Measurements from ENCODE around the gene GLI3.
A peak's percentile ranks its signal among the peaks of the same experiment; 100 is the strongest.

GLI3 gene

GRCh38 chr7:42231043-42231787 lies 5.8 kb downstream of the GLI3 start:
- H3K27me3 ChIP-seq (ENCODE audit: low read depth) = no peaks in the 10 kb centered on the region
- no peak overlapping the region for H3K4me3 ChIP-seq
- no peaks in the 10 kb centered on the region for H3K9me3 ChIP-seq
- no peak for DNase-seq (ENCODE audit: low spot score in 2 of 2)
- H3K36me3 ChIP-seq (replicated peaks) = no peaks in the 10 kb centered on the region
- peaks cover 55% of the 10 kb centered on the region for H3K4me1 ChIP-seq
- in situ Hi-C loops (cut with MboI; ENCODE audit: low sequenced_read_pairs) = no loop called here

- H3K27me3 ChIP-seq (ENCODE audit: low read depth) = no peaks in the 10 kb centered on the region
- in situ Hi-C loops (cut with MboI; ENCODE audit: low sequenced_read_pairs) = no loop called here
- no peaks in the 10 kb centered on the region for H3K9me3 ChIP-seq
- no peak for DNase-seq (ENCODE audit: low spot score in 2 of 2)
- H3K36me3 ChIP-seq (replicated peaks) = no peaks in the 10 kb centered on the region
- H3K4me3 ChIP-seq = no peak overlapping the region
- H3K4me1 ChIP-seq = peaks cover 63% of the 10 kb centered on the region
Measured at GRCh38 chr7:42227936-42228591, 8.9 kb downstream of the GLI3 start.

- Histone ChIP-seq H3K4me1 (peaks cover 63% of the 10 kb centered on the region), H3K36me3 (replicated peaks) (peaks cover under 1% of the 10 kb centered on the region; the same call in 1 of the 2 replicates), H3K9me3 (no peaks in the 10 kb centered on the region), H3K27me3 (ENCODE audit: low read depth) (no peaks in the 10 kb centered on the region), H3K4me3 (no peak overlapping the region)
- in situ Hi-C loops (cut with MboI; ENCODE audit: low sequenced_read_pairs) = no loop called here
- DNase-seq (ENCODE audit: low spot score in 2 of 2) = peak; percentile 30 to 47
Measured at GRCh38 chr7:42227541-42227935, 9.5 kb downstream of the GLI3 start.

GRCh38 chr7:42227021-42227420 lies 10.0 kb downstream of the GLI3 start:
- Histone ChIP-seq H3K9me3 (no peaks in the 10 kb centered on the region), H3K36me3 (replicated peaks) (peaks cover 3% of the 10 kb centered on the region; the same call in 1 of the 2 replicates), H3K27me3 (ENCODE audit: low read depth) (no peaks in the 10 kb centered on the region), H3K4me1 (peaks cover 65% of the 10 kb centered on the region), H3K4me3 (no peak overlapping the region)
- in situ Hi-C loops (cut with MboI; ENCODE audit: low sequenced_read_pairs) = no loop called here
- DNase-seq (ENCODE audit: low spot score in 2 of 2) = peak in 1 of 2 experiments; percentile 22

GRCh38 chr7:42226354-42226941 lies 10.6 kb downstream of the GLI3 start:
- Histone ChIP-seq H3K4me3 (no peak overlapping the region), H3K9me3 (no peaks in the 10 kb centered on the region), H3K4me1 (peaks cover 61% of the 10 kb centered on the region), H3K36me3 (replicated peaks) (peaks cover 3% of the 10 kb centered on the region; the same call in 1 of the 2 replicates), H3K27me3 (ENCODE audit: low read depth) (no peaks in the 10 kb centered on the region)
- in situ Hi-C loops (cut with MboI; ENCODE audit: low sequenced_read_pairs) = no loop called here
- peak in 1 of 2 experiments; percentile 50 for DNase-seq (ENCODE audit: low spot score in 2 of 2)

GRCh38 chr7:42224391-42225003 lies 12.5 kb downstream of the GLI3 start:
- Histone ChIP-seq H3K9me3 (no peaks in the 10 kb centered on the region), H3K4me1 (peaks cover 63% of the 10 kb centered on the region), H3K27me3 (ENCODE audit: low read depth) (no peaks in the 10 kb centered on the region), H3K36me3 (replicated peaks) (peaks cover 6% of the 10 kb centered on the region; the same call in 1 of the 2 replicates), H3K4me3 (no peak overlapping the region)
- in situ Hi-C loops (cut with MboI; ENCODE audit: low sequenced_read_pairs) = no loop called here
- peak; percentile 79 to 93 for DNase-seq (ENCODE audit: low spot score in 2 of 2)

- no peaks in the 10 kb centered on the region for H3K27me3 ChIP-seq (ENCODE audit: low read depth)
- no peaks in the 10 kb centered on the region for H3K9me3 ChIP-seq
- DNase-seq (ENCODE audit: low spot score in 2 of 2) = peak in 1 of 2 experiments; percentile 58
- H3K4me3 ChIP-seq = no peak overlapping the region
- H3K4me1 ChIP-seq = peaks cover 63% of the 10 kb centered on the region
- peaks cover 7% of the 10 kb centered on the region; the same call in 1 of the 2 replicates for H3K36me3 ChIP-seq (replicated peaks)
- in situ Hi-C loops (cut with MboI; ENCODE audit: low sequenced_read_pairs) = no loop called here
Measured at GRCh38 chr7:42222891-42223290, 14.1 kb downstream of the GLI3 start.

GRCh38 chr7:42222125-42222524 lies 14.9 kb downstream of the GLI3 start:
- Histone ChIP-seq H3K9me3 (no peaks in the 10 kb centered on the region), H3K27me3 (ENCODE audit: low read depth) (no peaks in the 10 kb centered on the region), H3K36me3 (replicated peaks) (peaks cover 14% of the 10 kb centered on the region; the same call in 1 of the 2 replicates), H3K4me3 (no peak overlapping the region), H3K4me1 (peaks cover 57% of the 10 kb centered on the region)
- no peak for DNase-seq (ENCODE audit: low spot score in 2 of 2)
- in situ Hi-C loops (cut with MboI; ENCODE audit: low sequenced_read_pairs) = no loop called here

- in situ Hi-C loops (cut with MboI; ENCODE audit: low sequenced_read_pairs) = no loop called here
- Histone ChIP-seq H3K27me3 (ENCODE audit: low read depth) (no peaks in the 10 kb centered on the region), H3K4me1 (peaks cover 49% of the 10 kb centered on the region)
Measured at GRCh38 chr7:42221304-42221703, 15.7 kb downstream of the GLI3 start.

GRCh38 chr7:42219447-42219846 lies 17.6 kb downstream of the GLI3 start:
- H3K36me3 ChIP-seq (replicated peaks) = peaks cover 16% of the 10 kb centered on the region; the same call in 1 of the 2 replicates
- no peak for DNase-seq (ENCODE audit: low spot score in 2 of 2)
- in situ Hi-C loops (cut with MboI; ENCODE audit: low sequenced_read_pairs) = no loop called here
- H3K9me3 ChIP-seq = no peaks in the 10 kb centered on the region
- no peak overlapping the region for H3K4me3 ChIP-seq
- peaks cover 34% of the 10 kb centered on the region for H3K4me1 ChIP-seq
- no peaks in the 10 kb centered on the region for H3K27me3 ChIP-seq (ENCODE audit: low read depth)

More at GRCh38 chr7:42221304-42221703, 15.7 kb downstream of the GLI3 start:
- H3K9me3 ChIP-seq = no peaks in the 10 kb centered on the region
- DNase-seq (ENCODE audit: low spot score in 2 of 2) = no peak
- no peak overlapping the region for H3K4me3 ChIP-seq
- H3K36me3 ChIP-seq (replicated peaks) = peaks cover 16% of the 10 kb centered on the region; the same call in 1 of the 2 replicates

GRCh38 chr7:42218248-42218647 lies 18.8 kb downstream of the GLI3 start:
- H3K4me1 ChIP-seq = peaks cover 24% of the 10 kb centered on the region
- in situ Hi-C loops (cut with MboI; ENCODE audit: low sequenced_read_pairs) = no loop called here
- H3K27me3 ChIP-seq (ENCODE audit: low read depth) = no peaks in the 10 kb centered on the region

GRCh38 chr7:42217548-42217947 lies 19.5 kb downstream of the GLI3 start:
- no peaks in the 10 kb centered on the region for H3K9me3 ChIP-seq
- no peak for DNase-seq (ENCODE audit: low spot score in 2 of 2)
- peaks cover 18% of the 10 kb centered on the region; the same call in 1 of the 2 replicates for H3K36me3 ChIP-seq (replicated peaks)
- in situ Hi-C loops (cut with MboI; ENCODE audit: low sequenced_read_pairs) = no loop called here
- no peaks in the 10 kb centered on the region for H3K27me3 ChIP-seq (ENCODE audit: low read depth)
- H3K4me3 ChIP-seq = no peak overlapping the region
- peaks cover 22% of the 10 kb centered on the region for H3K4me1 ChIP-seq

More at GRCh38 chr7:42218248-42218647, 18.8 kb downstream of the GLI3 start:
- DNase-seq (ENCODE audit: low spot score in 2 of 2) = no peak
- Histone ChIP-seq H3K9me3 (no peaks in the 10 kb centered on the region), H3K36me3 (replicated peaks) (peaks cover 17% of the 10 kb centered on the region; the same call in 1 of the 2 replicates), H3K4me3 (no peak overlapping the region)

GRCh38 chr7:42217053-42217452 lies 20.0 kb downstream of the GLI3 start:
- in situ Hi-C loops (cut with MboI; ENCODE audit: low sequenced_read_pairs) = no loop called here
- no peaks in the 10 kb centered on the region for H3K27me3 ChIP-seq (ENCODE audit: low read depth)
- H3K4me1 ChIP-seq = peaks cover 22% of the 10 kb centered on the region

More at GRCh38 chr7:42217053-42217452, 20.0 kb downstream of the GLI3 start:
- no peak for DNase-seq (ENCODE audit: low spot score in 2 of 2)
- Histone ChIP-seq H3K9me3 (no peaks in the 10 kb centered on the region), H3K4me3 (no peak overlapping the region), H3K36me3 (replicated peaks) (peaks cover 16% of the 10 kb centered on the region; the same call in 1 of the 2 replicates)

Data from HAP-1 (cell line).